ENCODE results near the gene PIK3AP1. TPM values are rescaled to one million over a fixed set of nuclear protein-coding genes. Genes with fewer than 3 reads are reported as not detected.

PIK3AP1 gene
- total and polyA plus RNA-seq, 2 of the 8 experiments (the other 6 are each of a cell fraction or from before 2014, with no cell fraction given): 1.9 to 4.5 TPM

DNA sequence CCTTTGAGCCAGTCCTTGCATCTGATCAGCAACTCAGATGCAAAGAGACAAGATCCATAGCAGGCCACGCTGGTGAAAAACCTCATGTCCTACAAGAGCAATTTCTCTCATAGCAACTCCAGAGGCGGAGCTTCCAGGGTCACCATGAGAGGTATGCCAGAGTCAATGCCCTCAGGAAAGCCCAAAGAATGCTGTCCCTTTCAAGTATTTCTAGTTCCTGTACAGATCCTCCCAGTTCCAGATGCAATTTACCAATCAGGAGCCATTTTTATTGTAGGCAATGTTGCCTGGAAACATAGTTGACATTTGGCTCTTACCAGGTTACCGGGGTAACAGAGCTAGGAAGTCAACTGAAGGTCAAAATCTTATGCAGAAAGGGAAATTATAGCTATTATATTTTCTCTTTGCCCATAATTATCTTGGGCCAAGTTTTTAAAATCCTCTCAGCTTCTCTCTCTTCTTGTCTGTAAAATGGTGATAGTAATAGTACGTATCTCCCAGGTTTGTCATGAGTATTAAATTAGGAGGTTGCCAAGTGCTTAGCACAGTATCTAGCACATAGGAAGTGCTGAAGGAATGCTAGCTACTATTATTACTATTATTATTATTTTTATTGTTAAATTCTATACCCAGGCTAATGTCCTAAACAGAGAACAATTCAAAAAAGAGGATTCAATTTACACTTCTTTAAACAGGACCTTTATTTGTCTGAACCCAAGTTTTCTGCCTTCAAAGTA, 87.2 kb downstream of the PIK3AP1 start:
- no peak overlapping the region for H3K56ac ChIP-seq (replicated peaks; ENCODE audit: insufficient read length, low read depth, low read length)
- H3K23ac ChIP-seq (ENCODE audit: insufficient read length): no peak overlapping the region
- no peaks in the 10 kb centered on the region; the same call in 1 of the 2 replicates for H3K23me2 ChIP-seq (ENCODE audit: low read depth, low read length)
- H2BK12ac ChIP-seq (ENCODE audit: low read depth, low read length): no peak overlapping the region
- TF ChIP-seq CREB1 (IDR thresholded peaks at IDR 0.05): no peak
- no peak for TF ChIP-seq SUZ12 (IDR thresholded peaks at IDR 0.05; ENCODE audit: low read length)
- no peak for TF ChIP-seq KDM4A (IDR thresholded peaks at IDR 0.05; ENCODE audit: low read depth, low read length, severe bottlenecking)
- no peak for TF ChIP-seq RXRA (IDR thresholded peaks at IDR 0.05; ENCODE audit: insufficient read depth, low read depth, low read length)
- TF ChIP-seq KDM1A (IDR thresholded peaks at IDR 0.05; ENCODE audit: borderline replicate concordance, low read length): no peak
- no peak for TF ChIP-seq ASH2L (IDR thresholded peaks at IDR 0.05; ENCODE audit: low read length)
- no peak for TF ChIP-seq TAF1 (IDR thresholded peaks at IDR 0.05; ENCODE audit: low read depth, low read length)
- no peak for TF ChIP-seq POLR2AphosphoS5 (IDR thresholded peaks at IDR 0.05; ENCODE audit: low read depth, low read length)
- TF ChIP-seq ZNF274 (IDR thresholded peaks at IDR 0.05; ENCODE audit: borderline replicate concordance, extremely low read depth, low read length): no peak
- TF ChIP-seq SAP30 (IDR thresholded peaks at IDR 0.05; ENCODE audit: insufficient read depth, insufficient replicate concordance, low read length): no peak
- TF ChIP-seq CHD1 (IDR thresholded peaks at IDR 0.05; ENCODE audit: low read depth, low read length): no peak
- no peak overlapping the region for H2BK120ac ChIP-seq (replicated peaks; ENCODE audit: low read depth, low read length)
- FAIRE-seq: no peak
- CTCF ChIA-PET (ENCODE audit: partially characterized antibody): interaction anchor here (0.7 to 3.8 kb wide), 7 partner anchors 9 to 715 kb away, joined by 3 to 29 read pairs (median 4); no protein-coding TSS in a partner anchor
- no peak overlapping the region for H3K4ac ChIP-seq (replicated peaks; ENCODE audit: insufficient read length, low read depth, low read length)
- H3K18ac ChIP-seq (ENCODE audit: extremely low read depth, low read length): no peak overlapping the region
- H3K27ac ChIP-seq (ENCODE audit: low read depth, low read length): no peak overlapping the region
- H2AK5ac ChIP-seq (ENCODE audit: low read depth, low read length): 0 out of 2 replicates have a peak overlapping the region, but pooled peaks have one; percentile 24
- DNase-seq (ENCODE audit: low read depth in 1 of 2, low spot score in 2 of 2): no peak
- no peak overlapping the region for H4K91ac ChIP-seq (replicated peaks; ENCODE audit: insufficient read length, low read length)
- no peaks in the 10 kb centered on the region for H3K79me2 ChIP-seq (ENCODE audit: control insufficient read depth in 1 of 2, insufficient read depth in 2 of 2, low read length in 2 of 2)
- no peak overlapping the region for H3K4me2 ChIP-seq (ENCODE audit: insufficient read depth in 1 of 2, low read depth in 2 of 2, low read length in 2 of 2)
- no peaks in the 10 kb centered on the region for H3K79me1 ChIP-seq (ENCODE audit: low read depth, low read length)
- H3K36me3 ChIP-seq (ENCODE audit: control insufficient read depth in 2 of 4, insufficient read depth in 4 of 4, low read length in 3 of 4): no peaks in the 10 kb centered on the region
- no peak overlapping the region for H3K4me3 ChIP-seq (ENCODE audit: extremely low read depth in 1 of 4, insufficient read depth in 2 of 4, low read depth in 3 of 4, low read length in 4 of 4)
- H3K27me3 ChIP-seq (replicated peaks in 1 of 4; ENCODE audit: control insufficient read depth in 3 of 4, extremely low read depth in 1 of 4, insufficient read depth in 3 of 4, low read length in 3 of 4): no peaks in the 10 kb centered on the region
- no peaks in the 10 kb centered on the region for H3K9me3 ChIP-seq (ENCODE audit: insufficient read depth in 2 of 2, low read depth in 1 of 2, low read length in 1 of 2)
- no peak overlapping the region for H2BK5ac ChIP-seq (ENCODE audit: low read depth, low read length)
- POLR2A ChIA-PET (ENCODE audit: partially characterized antibody): no interaction called here
- no peaks in the 10 kb centered on the region for H4K20me1 ChIP-seq (replicated peaks in 1 of 2; ENCODE audit: control insufficient read depth in 1 of 2, insufficient read depth in 2 of 2, low read length in 2 of 2)
- H4K5ac ChIP-seq (ENCODE audit: insufficient read length, low read depth, low read length): no peak overlapping the region
- 89% methylated on average over 4 of the region's 4 CpGs; no CpG with 5 or more reads in 1 of the 2 experiments for WGBS, 2 experiments (ENCODE audit: extremely low coverage in 1 of 2, insufficient coverage in 1 of 2, insufficient read length in 1 of 2, insufficient replicate concordance in 2 of 2, low coverage in 1 of 2, low lambda C conversion rate in 2 of 2, missing lambda C conversion rate in 1 of 2)
- no peak overlapping the region for H3K14ac ChIP-seq (ENCODE audit: insufficient read length)
- no peak overlapping the region for H2BK20ac ChIP-seq (ENCODE audit: low read length)
- H3K4me1 ChIP-seq (replicated peaks in 1 of 4; ENCODE audit: control insufficient read depth in 3 of 4, insufficient read depth in 4 of 4, low read length in 3 of 4): no peaks in the 10 kb centered on the region
- H2AFZ ChIP-seq (ENCODE audit: low read length): no peak overlapping the region
- no peak overlapping the region for H3K9ac ChIP-seq (replicated peaks in 1 of 4; ENCODE audit: extremely low read depth in 1 of 4, low read depth in 3 of 4, low read length in 3 of 4)
- H2BK15ac ChIP-seq (ENCODE audit: low read length): no peak overlapping the region
- no peak overlapping the region for H4K8ac ChIP-seq (ENCODE audit: extremely low read depth, insufficient read depth, low read length)

Data from H1 (cell line).